ENCODE data around the gene LILRB5.

- no peak for TF ChIP-seq PHF8 (conservative IDR thresholded peaks at IDR 0.05; ENCODE audit: low read depth, low read length)
- TF ChIP-seq POLR2A (IDR thresholded peaks at IDR 0.05; ENCODE audit: control extremely low read depth in 1 of 2, low read depth in 2 of 2, low read length in 2 of 2): no peak
- no peak for TF ChIP-seq CTCF (IDR thresholded peaks at IDR 0.05; ENCODE audit: control extremely low read depth in 1 of 3, insufficient read depth in 1 of 3, low read depth in 1 of 3, low read length in 3 of 3)
- TF ChIP-seq ATF3 (IDR thresholded peaks at IDR 0.05; ENCODE audit: insufficient read depth, low read depth, low read length): no peak
- TF ChIP-seq POLR2AphosphoS5 (IDR thresholded peaks at IDR 0.05; ENCODE audit: low read depth, low read length): no peak
- TF ChIP-seq BACH1 (IDR thresholded peaks at IDR 0.05; ENCODE audit: low read length): no peak
- TF ChIP-seq, protein P1, sequence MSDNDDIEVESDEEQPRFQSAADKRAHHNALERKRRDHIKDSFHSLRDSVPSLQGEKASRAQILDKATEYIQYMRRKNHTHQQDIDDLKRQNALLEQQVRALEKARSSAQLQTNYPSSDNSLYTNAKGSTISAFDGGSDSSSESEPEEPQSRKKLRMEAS (IDR thresholded peaks at IDR 0.05): no peak
- TF ChIP-seq NRF1 (IDR thresholded peaks at IDR 0.05; ENCODE audit: low read depth, low read length): no peak
- TF ChIP-seq KDM1A (IDR thresholded peaks at IDR 0.05; ENCODE audit: borderline replicate concordance, low read length): no peak
Measured at GRCh38 chr19:54302257-54302656, 45.2 kb upstream of the LILRB5 start.

All from H1 (cell line).